B cell (primary cell): ENCODE measurements around the gene ACVR1.

Experiments used
- CTCF ChIP-seq: fragments of 200-600 bp; IDR thresholded peaks from one replicate; pipeline ENCODE4 v1.8.0; 2022; ENCODE audit warnings: antibody characterized with exemption, mild to moderate bottlenecking
- EZH2 ChIP-seq: IDR thresholded peaks from 2 replicates; pipeline ENCODE4 v1.6.1; 2012; ENCODE audit warnings: borderline replicate concordance, low read depth, mild to moderate bottlenecking, moderate library complexity, low read length; ENCODE audit not compliant: insufficient read depth, poor library complexity, severe bottlenecking

DNA sequence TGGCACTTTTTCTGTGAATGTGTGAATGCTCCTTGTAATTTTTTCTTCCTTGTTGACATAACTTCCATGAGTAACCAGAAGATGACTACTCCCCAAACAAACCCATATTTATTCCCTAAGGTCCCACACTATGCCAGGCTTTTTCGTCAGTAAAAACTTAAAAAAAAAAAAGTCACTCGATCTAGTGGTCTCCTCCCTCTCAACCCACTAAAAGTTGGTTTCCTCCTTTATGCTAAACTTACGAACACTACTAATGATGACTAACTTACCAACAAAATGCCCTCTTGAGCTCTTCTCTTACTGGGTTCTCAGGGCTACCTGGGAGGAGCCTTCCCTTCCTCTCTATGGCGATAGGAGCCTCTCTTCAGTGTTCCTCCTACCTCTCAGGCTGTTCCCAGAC lies 18.2 kb downstream of the ACVR1 start:
- TF ChIP-seq CTCF (no peak), EZH2 (no peak)
